ENCODE results near the gene BTBD6.

The BTBD6 gene

DNA sequence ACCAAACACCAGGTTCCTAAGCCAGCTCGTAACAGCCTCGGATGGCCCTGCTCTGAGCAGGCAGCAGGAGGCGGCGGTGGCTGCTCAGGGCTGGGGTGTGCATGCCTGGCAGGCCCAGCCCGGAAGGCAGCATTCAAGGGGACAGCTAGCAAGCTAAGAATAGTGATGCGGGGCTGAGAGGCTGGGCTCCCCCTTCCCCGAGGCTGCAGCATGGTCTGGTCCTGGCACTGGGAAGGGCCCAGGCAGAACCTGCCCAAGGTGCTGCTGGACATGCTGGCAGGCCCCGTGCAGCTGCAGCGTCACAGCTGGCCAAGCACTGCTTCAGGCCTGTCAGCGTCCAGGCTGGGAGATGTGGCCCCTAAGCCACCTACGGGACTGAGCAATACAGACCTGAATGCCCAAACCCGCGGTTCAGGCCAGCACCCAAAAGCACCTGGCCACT is 40.9 kb upstream of the BTBD6 start:
- H3K27ac ChIP-seq (ENCODE audit: poor library complexity, severe bottlenecking), result no peak overlapping the region
- H3K4me3 ChIP-seq (ENCODE audit: severe bottlenecking), result no peak overlapping the region
- no peaks in the 10 kb centered on the region for H3K9me3 ChIP-seq (ENCODE audit: severe bottlenecking)
- ATAC-seq (ENCODE audit: low read depth) (no peak; the same call in 2 of the 3 replicates), DNase-seq (ENCODE audit: low spot score) (no peak)
- TF ChIP-seq, protein P1, sequence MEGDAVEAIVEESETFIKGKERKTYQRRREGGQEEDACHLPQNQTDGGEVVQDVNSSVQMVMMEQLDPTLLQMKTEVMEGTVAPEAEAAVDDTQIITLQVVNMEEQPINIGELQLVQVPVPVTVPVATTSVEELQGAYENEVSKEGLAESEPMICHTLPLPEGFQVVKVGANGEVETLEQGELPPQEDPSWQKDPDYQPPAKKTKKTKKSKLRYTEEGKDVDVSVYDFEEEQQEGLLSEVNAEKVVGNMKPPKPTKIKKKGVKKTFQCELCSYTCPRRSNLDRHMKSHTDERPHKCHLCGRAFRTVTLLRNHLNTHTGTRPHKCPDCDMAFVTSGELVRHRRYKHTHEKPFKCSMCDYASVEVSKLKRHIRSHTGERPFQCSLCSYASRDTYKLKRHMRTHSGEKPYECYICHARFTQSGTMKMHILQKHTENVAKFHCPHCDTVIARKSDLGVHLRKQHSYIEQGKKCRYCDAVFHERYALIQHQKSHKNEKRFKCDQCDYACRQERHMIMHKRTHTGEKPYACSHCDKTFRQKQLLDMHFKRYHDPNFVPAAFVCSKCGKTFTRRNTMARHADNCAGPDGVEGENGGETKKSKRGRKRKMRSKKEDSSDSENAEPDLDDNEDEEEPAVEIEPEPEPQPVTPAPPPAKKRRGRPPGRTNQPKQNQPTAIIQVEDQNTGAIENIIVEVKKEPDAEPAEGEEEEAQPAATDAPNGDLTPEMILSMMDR (IDR thresholded peaks at IDR 0.05; ENCODE audit: poor library complexity, severe bottlenecking), result no peak
- H3K27me3 ChIP-seq (ENCODE audit: insufficient read depth, poor library complexity, severe bottlenecking), result no peaks in the 10 kb centered on the region
- H3K36me3 ChIP-seq (ENCODE audit: low read depth), result no peaks in the 10 kb centered on the region
- peaks cover 9% of the 10 kb centered on the region for H3K4me1 ChIP-seq (ENCODE audit: insufficient read depth, poor library complexity, severe bottlenecking)

DNA sequence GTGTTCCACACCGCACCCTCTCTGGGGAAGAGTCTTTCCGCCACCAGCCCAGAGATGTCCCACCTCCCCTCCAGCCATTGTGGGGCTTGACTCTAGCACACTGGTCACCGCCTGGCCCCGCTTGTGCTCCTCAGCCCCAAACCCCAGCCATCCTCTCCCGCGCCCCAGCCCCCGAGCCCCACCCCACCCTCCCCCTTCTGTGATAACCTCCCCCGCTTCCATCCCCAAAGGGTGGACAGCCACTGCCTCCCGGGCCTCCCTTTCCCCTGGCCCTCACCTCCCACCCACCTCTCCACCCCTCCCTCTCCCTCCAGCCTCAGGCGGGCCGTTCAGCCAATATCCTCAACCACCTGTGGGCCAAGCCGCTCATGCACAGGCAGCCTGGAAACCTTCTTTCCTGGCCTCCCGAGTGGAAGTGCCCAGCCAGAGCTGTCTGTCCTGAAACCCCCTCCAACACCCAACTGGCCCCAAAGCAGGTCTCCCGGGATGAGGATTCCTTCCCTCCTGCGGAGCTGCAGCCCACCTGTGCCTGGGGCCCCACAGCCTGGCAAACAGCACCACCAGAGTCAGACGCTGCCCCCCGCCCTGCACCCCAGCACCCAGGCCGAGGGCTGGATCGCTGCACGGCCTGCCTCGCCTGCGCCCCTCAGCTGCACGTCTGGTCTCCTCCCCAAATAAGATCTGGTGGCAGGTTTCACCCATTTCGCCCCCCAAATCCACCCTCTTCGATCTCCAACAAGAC is 40.2 kb upstream of the BTBD6 start:
- Histone ChIP-seq H3K9me3 (ENCODE audit: severe bottlenecking) (no peaks in the 10 kb centered on the region), H3K27me3 (ENCODE audit: insufficient read depth, poor library complexity, severe bottlenecking) (no peaks in the 10 kb centered on the region), H3K27ac (ENCODE audit: poor library complexity, severe bottlenecking) (no peak overlapping the region), H3K36me3 (ENCODE audit: low read depth) (no peaks in the 10 kb centered on the region), H3K4me3 (ENCODE audit: severe bottlenecking) (no peak overlapping the region), H3K4me1 (ENCODE audit: insufficient read depth, poor library complexity, severe bottlenecking) (peaks cover 9% of the 10 kb centered on the region)
- no peak for ATAC-seq (ENCODE audit: low read depth)
- DNase-seq (ENCODE audit: low spot score), result no peak
- TF ChIP-seq, protein P1 (IDR thresholded peaks at IDR 0.05; ENCODE audit: poor library complexity, severe bottlenecking), result no peak

DNA sequence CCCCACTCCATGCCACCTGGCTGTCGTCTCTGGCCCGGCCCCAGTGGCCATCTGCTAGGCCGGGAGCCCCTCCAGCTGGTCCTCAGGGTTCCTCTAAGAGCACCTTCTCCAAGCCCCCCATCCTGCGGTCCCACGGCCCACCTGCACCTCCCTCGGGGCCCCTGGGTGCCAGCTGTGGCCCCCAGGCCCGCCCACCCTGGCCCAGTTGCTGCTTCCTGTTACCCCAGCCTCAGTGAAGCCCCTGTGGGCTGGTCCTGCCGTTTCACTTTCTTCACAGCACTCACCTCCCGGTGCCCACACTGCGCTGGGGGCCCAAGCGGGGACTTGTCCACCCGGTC is 39.6 kb upstream of the BTBD6 start:
- DNase-seq (ENCODE audit: low spot score) (no peak), ATAC-seq (ENCODE audit: low read depth) (no peak)
- no peaks in the 10 kb centered on the region for H3K27me3 ChIP-seq (ENCODE audit: insufficient read depth, poor library complexity, severe bottlenecking)
- H3K36me3 ChIP-seq (ENCODE audit: low read depth), result no peaks in the 10 kb centered on the region
- H3K4me3 ChIP-seq (ENCODE audit: severe bottlenecking), result no peak overlapping the region
- TF ChIP-seq, protein P1 (IDR thresholded peaks at IDR 0.05; ENCODE audit: poor library complexity, severe bottlenecking), result no peak
- peaks cover 9% of the 10 kb centered on the region for H3K4me1 ChIP-seq (ENCODE audit: insufficient read depth, poor library complexity, severe bottlenecking)
- no peak overlapping the region for H3K27ac ChIP-seq (ENCODE audit: poor library complexity, severe bottlenecking)
- H3K9me3 ChIP-seq (ENCODE audit: severe bottlenecking), result no peaks in the 10 kb centered on the region

DNA sequence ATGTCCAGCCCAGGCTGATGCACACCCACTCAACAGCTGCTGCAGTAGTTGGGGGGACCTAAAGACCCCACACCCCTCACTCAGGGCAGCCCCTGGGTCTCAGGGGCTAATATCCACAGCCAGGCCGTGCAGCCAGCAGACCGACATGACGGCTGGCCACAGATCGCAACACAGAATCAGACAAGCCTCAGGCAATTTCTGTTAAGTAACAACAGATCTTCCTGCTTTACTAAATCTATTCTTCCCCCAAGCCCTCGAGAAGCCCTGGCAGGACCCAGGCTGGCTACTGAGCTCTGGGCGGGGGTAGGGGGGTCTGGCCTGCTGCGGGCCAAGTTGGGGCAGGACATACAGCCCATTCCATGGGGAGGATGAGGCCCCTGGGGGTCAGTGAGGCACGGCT is 39.2 kb upstream of the BTBD6 start:
- Histone ChIP-seq H3K36me3 (ENCODE audit: low read depth) (0 out of 2 replicates have a peak, but pooled peaks cover 3% of the 10 kb centered on the region), H3K27me3 (ENCODE audit: insufficient read depth, poor library complexity, severe bottlenecking) (no peaks in the 10 kb centered on the region), H3K4me3 (ENCODE audit: severe bottlenecking) (no peak overlapping the region), H3K4me1 (ENCODE audit: insufficient read depth, poor library complexity, severe bottlenecking) (peaks cover 9% of the 10 kb centered on the region), H3K27ac (ENCODE audit: poor library complexity, severe bottlenecking) (no peak overlapping the region), H3K9me3 (ENCODE audit: severe bottlenecking) (no peaks in the 10 kb centered on the region)
- ATAC-seq (ENCODE audit: low read depth), result no peak
- DNase-seq (ENCODE audit: low spot score), result no peak
- TF ChIP-seq, protein P1 (IDR thresholded peaks at IDR 0.05; ENCODE audit: poor library complexity, severe bottlenecking), result no peak

DNA sequence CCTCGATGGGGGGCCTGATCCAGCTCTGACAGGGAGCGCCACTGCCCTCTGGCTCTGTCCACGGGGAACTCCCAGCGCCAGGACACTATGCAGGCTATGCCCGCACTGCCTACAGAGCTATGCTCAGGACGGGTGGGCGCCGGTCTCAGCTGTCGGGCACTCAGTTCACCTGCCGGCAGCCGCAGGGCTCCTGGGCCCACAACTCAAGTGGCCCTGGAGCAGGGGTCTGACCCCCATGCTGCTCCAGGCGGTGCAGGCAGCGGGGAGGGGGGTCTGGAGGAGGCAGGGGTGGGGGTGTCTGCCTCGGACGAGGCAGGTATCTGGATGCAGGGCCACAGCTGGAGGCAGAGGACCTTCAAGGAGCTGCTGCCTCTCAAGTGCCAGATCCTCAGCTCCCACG is 38.7 kb upstream of the BTBD6 start:
- DNase-seq (ENCODE audit: low spot score) (no peak), ATAC-seq (ENCODE audit: low read depth) (no peak)
- Histone ChIP-seq H3K27me3 (ENCODE audit: insufficient read depth, poor library complexity, severe bottlenecking) (no peaks in the 10 kb centered on the region), H3K36me3 (ENCODE audit: low read depth) (0 out of 2 replicates have a peak, but pooled peaks cover 3% of the 10 kb centered on the region), H3K4me1 (ENCODE audit: insufficient read depth, poor library complexity, severe bottlenecking) (peaks cover 4% of the 10 kb centered on the region), H3K4me3 (ENCODE audit: severe bottlenecking) (no peak overlapping the region), H3K9me3 (ENCODE audit: severe bottlenecking) (no peaks in the 10 kb centered on the region), H3K27ac (ENCODE audit: poor library complexity, severe bottlenecking) (no peak overlapping the region)
- TF ChIP-seq, protein P1 (IDR thresholded peaks at IDR 0.05; ENCODE audit: poor library complexity, severe bottlenecking), result no peak

All from RWPE2 (cell line).